Common myeloid progenitor, CD34-positive (primary cell): Measurements from ENCODE around the gene LYRM4.

Source experiments
- CTCF ChIA-PET: fragments of 350-600 bp; sonication (Branson Sonifier 250); formaldehyde crosslinking; loops from one replicate; lab custom pipeline; 2021; ENCODE audit warnings: antibody characterized with exemption; lab: Charles Lee
- POLR2A ChIA-PET: fragments of 350-600 bp; sonication (Branson Sonifier 250); formaldehyde crosslinking; loops from one replicate; lab custom pipeline; 2021; ENCODE audit warnings: antibody characterized with exemption; lab: Charles Lee
- DNase-seq, 3 donors: peaks; one replicate each; pipeline versions ENCODE4 v3.0.0 to v3.0.0-alpha.2; 2013
- H3K27ac ChIP-seq, 2 experiments: 1 replicate in 1 of 2; 2 replicates in 1 of 2; pipeline ENCODE4 v1.7.0; 2013; ENCODE audit warnings: inconsistent platforms in 2 of 2, low read length in 2 of 2, mild to moderate bottlenecking in 2 of 2, low read depth in 1 of 2, moderate library complexity in 1 of 2; ENCODE audit not compliant: severe bottlenecking in 2 of 2, insufficient read depth in 1 of 2, poor library complexity in 1 of 2
- H3K27me3 ChIP-seq, 5 experiments: replicated peaks in 2 of 5; 1 replicate in 3 of 5; 2 replicates in 2 of 5; pipeline versions ENCODE4 v1.6.1 to v1.7.0; 2013; ENCODE audit warnings: low read length in 4 of 5, mild to moderate bottlenecking in 2 of 5, moderate library complexity in 2 of 5, inconsistent platforms in 1 of 5; ENCODE audit not compliant: insufficient read depth in 5 of 5, control insufficient read depth in 4 of 5
- H3K36me3 ChIP-seq, 4 experiments: 1 replicate in 2 of 4; 2 replicates in 2 of 4; pipeline versions ENCODE4 v1.6.1 to v1.7.0; 2013; ENCODE audit warnings: low read length in 3 of 4, control low read depth in 1 of 4, mild to moderate bottlenecking in 1 of 4; ENCODE audit not compliant: control insufficient read depth in 4 of 4, insufficient read depth in 4 of 4
- H3K4me1 ChIP-seq, 4 experiments: 1 replicate in 3 of 4; 2 replicates in 1 of 4; pipeline versions ENCODE4 v1.6.1 to v1.7.1; 2013; ENCODE audit warnings: low read length in 3 of 4, mild to moderate bottlenecking in 3 of 4, control low read depth in 1 of 4, inconsistent platforms in 1 of 4, moderate library complexity in 1 of 4; ENCODE audit not compliant: control insufficient read depth in 4 of 4, insufficient read depth in 4 of 4; ENCODE audit errors: control extremely low read depth in 1 of 4
- H3K4me3 ChIP-seq, 7 experiments: 1 replicate in 4 of 7; 2 replicates in 3 of 7; pipeline versions ENCODE4 v1.5.1 to v1.7.0; 2013; ENCODE audit warnings: mild to moderate bottlenecking in 7 of 7, low read length in 6 of 7, moderate library complexity in 6 of 7, inconsistent platforms in 2 of 7, low read depth in 2 of 7, control low read depth in 1 of 7; ENCODE audit not compliant: insufficient read depth in 4 of 7, control insufficient read depth in 1 of 7; ENCODE audit errors: extremely low read depth in 1 of 7
- H3K9me3 ChIP-seq, 5 experiments: 1 replicate in 4 of 5; 2 replicates in 1 of 5; pipeline versions ENCODE4 v1.6.1 to v1.7.1; 2013; ENCODE audit warnings: low read length in 4 of 5, mild to moderate bottlenecking in 2 of 5, inconsistent platforms in 1 of 5, low read depth in 1 of 5, moderate library complexity in 1 of 5; ENCODE audit not compliant: control insufficient read depth in 4 of 5, insufficient read depth in 2 of 5; ENCODE audit errors: control extremely low read depth in 1 of 5
- WGBS: methylation state at CpG from one replicate; pipeline ENCODE4 v1.1.5; 2013; ENCODE audit not compliant: insufficient coverage; 5-methylcytosine and 5-hydroxymethylcytosine counted together

The LYRM4 gene

DNA sequence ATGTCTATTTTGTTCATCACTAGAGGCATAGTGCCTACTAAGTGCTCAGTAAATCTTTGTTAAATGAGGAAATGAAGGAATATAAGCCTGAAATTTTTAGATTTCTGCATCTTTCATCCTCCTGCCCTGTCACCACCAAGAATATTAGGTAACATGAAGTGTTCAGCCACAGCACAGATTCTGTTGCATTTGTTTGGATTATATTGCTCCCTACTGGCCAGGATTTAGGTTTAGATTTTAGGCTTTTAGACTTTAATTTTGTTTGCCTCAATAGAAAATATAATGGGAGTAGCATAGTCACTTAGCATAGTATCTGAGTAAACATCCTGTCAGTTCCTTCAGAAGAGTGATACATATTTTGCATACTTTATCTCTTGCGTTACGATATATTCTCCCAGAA is 14.7 kb upstream of the LYRM4 start:
- Histone ChIP-seq H3K36me3 (no peaks in the 10 kb centered on the region), H3K4me1 (peaks cover 0 to 12% (median 9%) of the 10 kb centered on the region in 4 experiments), H3K9me3 (peaks cover 0 to 3% (median 0%) of the 10 kb centered on the region in 5 experiments), H3K27me3 (no peaks in the 10 kb centered on the region), H3K27ac (no peak overlapping the region), H3K4me3 (no peak overlapping the region)
- ChIA-PET CTCF (interaction anchor here (1.0 to 1.6 kb wide), 3 partner anchors 9 to 129 kb away, joined by 3 to 10 read pairs (median 3); no protein-coding TSS in a partner anchor), POLR2A (no interaction called here)
- DNase-seq, result no peak
- no CpG with 5 or more reads among the region's 2 CpGs for WGBS

DNA sequence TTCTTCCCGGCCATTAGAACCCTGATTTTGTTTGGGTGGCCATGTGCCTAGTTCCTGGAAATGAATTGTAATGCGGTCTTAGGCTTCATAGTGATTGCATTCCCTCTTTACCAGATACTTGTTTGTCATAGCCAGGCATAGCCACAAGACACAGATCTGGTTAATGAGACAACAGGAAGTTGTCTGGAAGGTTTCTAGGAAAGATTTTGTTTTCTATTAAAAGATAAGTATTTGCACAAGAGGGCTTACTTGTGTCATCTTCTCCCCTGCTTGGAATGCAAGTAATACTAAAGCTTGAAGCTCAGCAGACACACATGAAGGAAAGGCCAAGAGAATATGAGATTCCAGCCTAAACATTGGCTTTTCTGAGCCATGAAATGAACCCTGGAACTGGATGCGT is 13.5 kb upstream of the LYRM4 start:
- DNase-seq, result no peak
- no peaks in the 10 kb centered on the region for H3K9me3 ChIP-seq
- ChIA-PET POLR2A (no interaction called here), CTCF (interaction anchor here (1.5 to 1.6 kb wide), 2 partner anchors 8 to 127 kb away, joined by 3 to 10 read pairs; no protein-coding TSS in a partner anchor)
- H3K27me3 ChIP-seq, result no peaks in the 10 kb centered on the region
- peaks cover 0 to 16% (median 6%) of the 10 kb centered on the region in 4 experiments for H3K4me1 ChIP-seq
- WGBS, result 100% methylated on average over 2 of the region's 3 CpGs
- H3K4me3 ChIP-seq, result no peak overlapping the region
- no peaks in the 10 kb centered on the region for H3K36me3 ChIP-seq
- H3K27ac ChIP-seq, result no peak overlapping the region

DNA sequence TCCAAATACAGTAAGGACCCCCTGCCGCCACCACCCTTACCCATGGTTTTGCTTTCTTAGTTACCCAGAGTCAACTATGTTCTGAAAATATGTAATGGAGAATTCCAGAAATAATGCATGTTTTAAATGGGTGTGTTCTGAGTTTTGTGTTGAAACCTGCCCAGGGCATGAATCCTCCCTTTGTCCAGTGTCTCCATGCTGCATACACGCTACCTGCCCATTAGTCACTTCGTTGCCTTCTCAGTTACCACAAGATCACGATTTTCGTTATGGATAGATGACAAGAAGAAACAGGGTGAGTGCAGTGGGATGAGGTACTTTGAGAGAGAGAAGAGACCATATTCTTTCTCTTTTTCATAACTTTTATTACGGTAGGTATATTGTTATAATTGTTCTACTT is 11.2 kb upstream of the LYRM4 start:
- POLR2A ChIA-PET, result no interaction called here
- no peaks in the 10 kb centered on the region for H3K9me3 ChIP-seq
- H3K27me3 ChIP-seq, result no peaks in the 10 kb centered on the region
- H3K4me3 ChIP-seq, result no peak overlapping the region
- no peak overlapping the region for H3K27ac ChIP-seq
- no peak for DNase-seq
- CTCF ChIA-PET, result no interaction called here
- no peaks in the 10 kb centered on the region for H3K36me3 ChIP-seq
- WGBS, result 100% methylated on average over 1 of the region's 6 CpGs
- peaks cover 0 to 13% (median 6%) of the 10 kb centered on the region in 4 experiments for H3K4me1 ChIP-seq

DNA sequence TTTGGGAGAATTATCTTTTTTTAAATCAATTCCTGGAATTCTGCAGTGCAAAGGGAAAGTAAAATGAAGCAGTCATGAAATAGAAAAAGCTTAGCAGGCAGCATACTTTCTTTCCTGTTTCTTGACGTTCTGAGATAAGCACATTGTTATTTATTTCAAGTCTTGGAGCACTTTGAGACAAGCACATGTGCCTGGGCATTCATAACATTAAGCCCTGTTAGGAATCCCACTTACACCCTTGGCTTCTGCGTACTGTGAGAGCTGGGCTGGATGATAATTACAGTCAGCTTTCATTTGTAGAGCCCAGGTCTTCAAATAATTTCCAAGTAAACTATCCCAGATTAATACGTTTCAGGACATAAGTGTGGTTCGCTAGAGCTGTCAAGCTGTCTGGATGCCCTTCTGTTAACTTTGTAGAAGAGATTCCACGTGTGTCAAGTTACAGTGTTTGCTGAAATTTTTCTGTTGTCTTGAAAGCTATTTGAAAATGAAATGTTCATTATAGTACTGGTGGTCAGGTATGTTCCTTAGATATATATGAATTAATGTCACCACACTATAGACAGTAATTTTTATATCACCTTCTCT is 9.4 kb upstream of the LYRM4 start:
- CTCF ChIA-PET, result interaction anchor here (1.0 to 1.6 kb wide), 2 partner anchors 18 to 126 kb away, joined by 3 to 7 read pairs; no protein-coding TSS in a partner anchor
- no peaks in the 10 kb centered on the region for H3K27me3 ChIP-seq
- H3K4me3 ChIP-seq, result peak overlapping the region in 4 of 7 experiments; percentile 27 to 65 (median 32)
- POLR2A ChIA-PET, result interaction anchor here (0.6 to 1.2 kb wide), 2 partner anchors 9 to 75 kb away, joined by 3 read pairs; partner anchors contain the start of genes FARS2 and LYRM4
- H3K27ac ChIP-seq, result peak overlapping the region in 1 of 2 experiments; percentile 68
- WGBS, result 25% methylated on average over 4 of the region's 5 CpGs
- no peaks in the 10 kb centered on the region for H3K9me3 ChIP-seq
- H3K4me1 ChIP-seq, result peaks cover 0 to 13% (median 6%) of the 10 kb centered on the region in 4 experiments
- peak in 2 of 3 donors; percentile 35 to 66 for DNase-seq
- H3K36me3 ChIP-seq, result no peaks in the 10 kb centered on the region

DNA sequence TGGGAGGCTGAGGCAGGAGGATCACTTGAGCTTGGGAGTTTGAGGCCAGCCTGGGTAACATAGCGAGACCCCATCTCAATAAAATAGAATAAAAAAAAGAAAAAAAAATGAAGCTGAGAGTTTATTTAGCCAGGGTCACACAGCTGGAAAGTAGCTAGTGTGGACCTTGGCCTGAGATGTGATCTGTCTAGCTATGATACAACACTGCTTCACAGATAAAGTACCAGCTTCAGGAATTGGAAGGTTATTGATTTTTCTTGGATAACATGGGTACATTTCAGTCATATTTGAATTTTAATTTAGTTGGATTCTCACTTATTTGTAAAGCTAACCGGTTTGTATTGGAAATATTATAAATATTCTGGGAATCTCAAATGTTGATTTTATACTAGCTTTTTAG is 5.7 kb upstream of the LYRM4 start:
- H3K27ac ChIP-seq, result no peak overlapping the region
- POLR2A ChIA-PET, result no interaction called here
- peaks cover 9 to 21% (median 11%) of the 10 kb centered on the region in 4 experiments for H3K4me1 ChIP-seq
- no peaks in the 10 kb centered on the region for H3K36me3 ChIP-seq
- H3K9me3 ChIP-seq, result no peaks in the 10 kb centered on the region
- DNase-seq, result no peak
- H3K4me3 ChIP-seq, result no peak overlapping the region
- 80% methylated on average over 1 of the region's 2 CpGs for WGBS
- H3K27me3 ChIP-seq, result no peaks in the 10 kb centered on the region
- CTCF ChIA-PET, result interaction anchor here (0.7 to 1.2 kb wide), 4 partner anchors 8 to 123 kb away, joined by 3 to 4 read pairs (median 3); no protein-coding TSS in a partner anchor

DNA sequence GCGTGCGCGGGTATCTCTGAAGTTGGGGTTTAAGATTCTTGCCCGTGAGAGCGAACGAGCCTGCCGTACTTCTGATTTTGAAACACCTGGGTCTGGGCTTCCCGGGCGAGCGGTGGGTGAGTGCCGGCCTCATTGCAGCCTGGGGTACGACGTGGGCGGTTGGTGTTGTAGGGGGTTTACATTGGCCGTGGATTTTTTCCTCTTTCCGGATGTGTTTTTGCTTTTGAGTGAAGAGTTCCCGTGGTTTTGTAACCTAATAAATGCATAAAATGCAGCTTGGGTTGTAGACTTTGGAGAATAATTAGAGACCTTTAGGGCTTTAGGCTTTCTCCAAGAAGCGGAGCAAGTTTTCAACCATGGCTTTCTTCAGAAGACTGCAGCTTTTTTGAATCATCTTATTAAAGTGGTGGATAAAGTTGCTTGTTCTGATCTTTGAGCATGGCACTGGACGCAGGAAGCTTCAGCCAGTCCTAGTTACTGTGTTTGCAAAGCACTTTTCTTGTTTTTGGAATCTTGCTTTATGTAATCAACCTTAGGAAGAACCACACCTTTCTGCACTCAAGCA is 877 bp upstream of the LYRM4 start:
- no peak for DNase-seq
- POLR2A ChIA-PET, result interaction anchor here (1.1 kb wide), 1 partner anchor 8 kb away, joined by 3 read pairs; no protein-coding TSS in a partner anchor
- 0% methylated on average over 12 of the region's 19 CpGs for WGBS

More for the DNA sequence above, 877 bp upstream of the LYRM4 start:
- Histone ChIP-seq H3K4me1 (peaks cover 9 to 24% (median 17%) of the 10 kb centered on the region in 4 experiments), H3K27ac (peak overlapping the region; percentile 99), H3K27me3 (no peaks in the 10 kb centered on the region), H3K36me3 (peaks cover 0 to 7% (median 0%) of the 10 kb centered on the region in 4 experiments), H3K9me3 (no peaks in the 10 kb centered on the region), H3K4me3 (peak overlapping the region; percentile 89 to 99 (median 98))
- CTCF ChIA-PET, result interaction anchor here (1.1 kb wide), 1 partner anchor 77 kb away, joined by 3 read pairs; no protein-coding TSS in a partner anchor
